NB4 (cell line): ENCODE results near the gene FANCC.

Experiments
- DNase-seq: peaks from one replicate; pipeline ENCODE4 v3.0.0; 2010; ENCODE audit warnings: low read depth
- H3K4me3 ChIP-seq: one replicate; pipeline ENCODE4 v1.5.1; 2011; ENCODE audit warnings: mild to moderate bottlenecking, low read depth, low read length, moderate library complexity
- MYC ChIP-seq: IDR thresholded peaks from 2 replicates; pipeline ENCODE4 v1.6.1; 2011; ENCODE audit warnings: low read depth, low read length
- POLR2A ChIP-seq: IDR thresholded peaks from 2 replicates; pipeline ENCODE4 v1.6.1; 2011; ENCODE audit warnings: mild to moderate bottlenecking; ENCODE audit not compliant: insufficient read length; ENCODE audit errors: extremely low read depth
- TF ChIP-seq, protein P1 (sequence below): IDR thresholded peaks from one replicate; pipeline ENCODE4 v1.5.1; 2012; ENCODE audit warnings: low read depth, low read length
- TF ChIP-seq, protein P2 (sequence below): IDR thresholded peaks from 2 replicates; pipeline ENCODE4 v1.6.1; 2011; ENCODE audit warnings: low read depth, low read length

FANCC gene

DNA sequence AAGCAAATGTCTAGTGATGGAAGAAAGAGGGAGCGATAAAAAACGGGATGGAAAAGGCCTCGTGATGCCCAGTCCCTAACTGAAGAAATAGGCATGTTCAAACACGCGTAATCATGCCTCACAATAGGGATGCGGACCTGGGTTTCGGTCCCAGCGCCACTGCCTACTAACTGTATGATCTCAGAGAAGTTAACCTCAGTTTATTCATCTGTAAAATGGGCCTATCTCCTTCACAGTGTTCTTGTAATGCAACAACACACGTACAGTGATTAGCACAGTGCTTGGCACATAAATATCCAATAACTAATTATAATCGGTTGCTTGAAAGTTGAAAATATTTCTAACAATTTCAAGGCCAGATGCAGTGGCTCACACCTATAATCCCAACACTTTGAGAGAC is 181.8 kb downstream of the FANCC start:
- TF ChIP-seq POLR2A (no peak), MYC (no peak)
- TF ChIP-seq, protein P1, sequence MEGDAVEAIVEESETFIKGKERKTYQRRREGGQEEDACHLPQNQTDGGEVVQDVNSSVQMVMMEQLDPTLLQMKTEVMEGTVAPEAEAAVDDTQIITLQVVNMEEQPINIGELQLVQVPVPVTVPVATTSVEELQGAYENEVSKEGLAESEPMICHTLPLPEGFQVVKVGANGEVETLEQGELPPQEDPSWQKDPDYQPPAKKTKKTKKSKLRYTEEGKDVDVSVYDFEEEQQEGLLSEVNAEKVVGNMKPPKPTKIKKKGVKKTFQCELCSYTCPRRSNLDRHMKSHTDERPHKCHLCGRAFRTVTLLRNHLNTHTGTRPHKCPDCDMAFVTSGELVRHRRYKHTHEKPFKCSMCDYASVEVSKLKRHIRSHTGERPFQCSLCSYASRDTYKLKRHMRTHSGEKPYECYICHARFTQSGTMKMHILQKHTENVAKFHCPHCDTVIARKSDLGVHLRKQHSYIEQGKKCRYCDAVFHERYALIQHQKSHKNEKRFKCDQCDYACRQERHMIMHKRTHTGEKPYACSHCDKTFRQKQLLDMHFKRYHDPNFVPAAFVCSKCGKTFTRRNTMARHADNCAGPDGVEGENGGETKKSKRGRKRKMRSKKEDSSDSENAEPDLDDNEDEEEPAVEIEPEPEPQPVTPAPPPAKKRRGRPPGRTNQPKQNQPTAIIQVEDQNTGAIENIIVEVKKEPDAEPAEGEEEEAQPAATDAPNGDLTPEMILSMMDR = no peak
- TF ChIP-seq, protein P2, sequence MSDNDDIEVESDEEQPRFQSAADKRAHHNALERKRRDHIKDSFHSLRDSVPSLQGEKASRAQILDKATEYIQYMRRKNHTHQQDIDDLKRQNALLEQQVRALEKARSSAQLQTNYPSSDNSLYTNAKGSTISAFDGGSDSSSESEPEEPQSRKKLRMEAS = no peak
- H3K4me3 ChIP-seq = no peak overlapping the region
- no peak for DNase-seq

DNA sequence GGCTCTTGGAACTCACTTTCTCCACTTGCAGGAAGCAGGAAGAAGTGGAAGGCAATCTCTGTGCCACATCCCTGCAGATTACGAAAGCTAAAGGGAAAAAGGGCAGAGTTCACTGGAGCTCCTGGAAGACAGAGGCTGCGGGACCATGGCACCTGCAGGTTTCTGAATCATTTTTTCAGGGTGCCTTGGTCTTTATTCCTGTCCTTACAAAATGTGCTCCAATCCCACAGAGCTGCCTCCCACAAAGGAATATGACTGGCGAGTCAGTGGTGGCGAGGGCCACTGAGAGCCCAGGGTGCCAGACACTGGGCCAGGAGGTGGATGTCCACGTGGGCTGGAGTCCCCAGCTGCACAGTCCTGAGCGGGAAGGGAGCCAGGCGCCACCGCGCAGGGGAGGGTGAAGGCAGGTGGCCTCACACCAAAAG is 183.0 kb downstream of the FANCC start:
- no peak for DNase-seq
- no peak overlapping the region for H3K4me3 ChIP-seq
- no peak for TF ChIP-seq MYC
- no peak for TF ChIP-seq POLR2A
- TF ChIP-seq, protein P1 = no peak
- TF ChIP-seq, protein P2 = no peak

DNA sequence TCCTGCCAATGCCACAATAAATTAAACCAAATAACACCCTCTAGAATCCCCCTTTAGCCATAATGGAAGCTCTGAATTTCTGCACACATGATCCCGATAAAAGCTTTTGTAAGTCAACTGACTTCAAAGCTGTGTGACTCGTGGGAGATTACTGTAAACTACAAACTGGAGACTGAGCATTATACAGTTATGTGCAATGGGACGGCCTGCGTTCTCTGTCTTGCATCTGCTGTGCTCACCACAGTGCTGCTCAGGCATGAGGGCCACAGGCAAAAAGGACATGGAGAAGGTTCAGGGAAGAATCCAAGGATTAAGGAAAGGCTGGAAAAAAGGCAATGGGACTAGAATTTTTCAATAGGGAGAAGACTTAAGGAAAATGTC is 184.2 kb downstream of the FANCC start:
- DNase-seq = no peak

DNA sequence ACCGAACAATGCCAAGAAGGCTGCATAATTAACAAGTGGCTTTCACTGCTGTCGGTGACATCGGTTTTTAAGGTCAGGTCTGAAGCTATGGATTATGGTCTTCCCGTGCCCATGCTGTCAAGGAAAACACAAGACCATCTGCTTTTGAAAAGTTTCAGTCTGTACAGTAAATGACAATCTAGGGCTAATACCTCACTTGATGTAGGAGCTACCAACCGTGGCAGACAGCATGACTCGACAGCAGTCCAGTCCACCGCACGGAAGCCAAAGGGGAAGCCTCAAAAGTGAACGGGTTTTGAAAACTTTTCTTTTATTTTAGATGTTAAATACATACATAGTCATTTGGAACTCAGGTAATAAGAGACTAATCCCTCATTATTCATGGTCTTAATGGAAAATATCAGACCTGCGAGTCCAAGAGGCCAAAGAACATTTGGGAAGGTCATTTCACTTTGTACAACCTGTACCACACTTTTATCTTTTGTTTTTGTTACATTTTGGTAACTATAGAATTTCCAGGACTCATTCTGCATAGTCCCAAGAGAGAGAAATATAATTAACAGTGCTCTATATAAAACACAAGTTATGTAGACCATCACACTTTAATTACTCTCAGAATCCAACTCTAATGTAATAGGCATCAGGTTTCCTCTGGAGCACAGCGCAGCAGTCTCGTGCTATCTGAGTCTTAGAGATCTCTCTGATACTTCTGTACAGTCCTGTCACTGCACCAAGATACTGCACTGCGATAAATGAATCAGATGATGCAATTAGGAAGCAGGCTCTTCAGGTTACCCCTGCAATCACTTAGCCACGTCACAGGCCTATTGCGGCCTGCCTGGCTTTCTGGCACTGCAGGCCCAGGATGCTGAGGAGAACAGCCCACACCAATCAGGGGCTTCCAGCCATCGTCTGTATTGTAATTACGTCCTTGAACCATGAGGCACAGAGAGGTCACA is 184.9 kb downstream of the FANCC start:
- DNase-seq = no peak
- TF ChIP-seq, protein P1 = no peak
- TF ChIP-seq, protein P2 = no peak
- no peak overlapping the region for H3K4me3 ChIP-seq

More for the DNA sequence above, 184.2 kb downstream of the FANCC start:
- H3K4me3 ChIP-seq = no peak overlapping the region
- TF ChIP-seq, protein P2 = no peak
- TF ChIP-seq MYC (no peak), POLR2A (no peak)
- TF ChIP-seq, protein P1 = no peak

DNA sequence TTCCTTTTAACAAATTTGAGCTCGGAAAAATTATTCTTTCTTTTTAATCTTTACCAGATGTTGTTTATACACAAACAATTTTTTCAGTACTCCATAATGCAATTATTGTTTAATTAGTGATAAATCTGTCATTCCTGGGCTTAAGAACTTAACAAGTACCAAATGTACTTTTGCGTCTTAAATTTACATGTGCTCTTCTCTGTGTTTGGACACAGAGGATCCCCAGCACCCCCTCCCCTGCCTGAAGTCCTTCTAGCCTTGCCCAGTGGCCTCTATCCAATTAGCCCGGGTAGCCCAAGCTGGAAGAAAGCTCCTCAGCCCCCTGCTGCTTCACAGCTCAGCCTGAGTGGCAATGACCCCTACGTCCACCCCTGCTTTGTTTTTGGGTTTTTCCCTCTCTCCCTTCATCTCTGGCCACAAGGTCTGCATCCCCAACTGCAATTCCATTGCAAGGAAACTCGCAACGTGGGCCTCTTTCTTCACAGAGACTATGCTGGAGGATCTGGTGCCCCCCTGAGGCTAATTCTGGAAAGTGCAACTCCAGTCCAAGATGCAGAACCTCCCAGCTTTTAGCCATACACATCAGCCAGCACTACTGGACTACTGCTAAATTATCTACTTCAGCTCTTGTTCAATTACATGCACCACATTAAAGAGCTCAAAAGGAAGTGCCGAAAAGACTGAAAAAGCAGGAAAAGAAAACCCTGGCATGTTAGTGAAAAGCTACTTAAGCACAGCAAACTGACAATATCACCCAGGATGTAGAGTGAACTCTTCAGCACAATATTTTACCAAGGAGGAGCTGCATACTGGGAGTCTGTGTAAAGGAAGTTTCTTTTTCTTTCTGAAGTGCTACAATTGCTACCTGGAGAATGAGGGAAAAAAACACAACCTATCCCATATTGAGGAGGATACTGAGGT is 186.2 kb downstream of the FANCC start:
- H3K4me3 ChIP-seq = no peak overlapping the region
- DNase-seq = peak; percentile 57
- TF ChIP-seq, protein P1 = peak; percentile 81
- TF ChIP-seq MYC = no peak
